Omental fat pad (tissue), 4 donors: ENCODE results near the gene IRF2BP1. TPM values are rescaled to one million over a fixed set of nuclear protein-coding genes. Genes with fewer than 3 reads are reported as not detected.

Experiments used
- ATAC-seq: fragments of 150-250 bp; one replicate; pipeline ENCODE4 v1.9.1; 2016; ENCODE audit warnings: mild to moderate bottlenecking, moderate library complexity; ENCODE audit not compliant: low FRiP score
- DNase-seq: peaks from one replicate; pipeline ENCODE4 v3.0.0-alpha.2; 2019; ENCODE audit warnings: low spot score
- total RNA-seq, 4 donors: library from RNA; depleted of rRNA; stranded (reverse); fragments of >200 nt; gene quantifications; one replicate each; pipeline ENCODE4 v1.1.0, GENCODE V29; 2016
- TF ChIP-seq, protein P1 (sequence below), 3 donors: fragments of 450-650 bp; IDR thresholded peaks; one replicate each; pipeline ENCODE4 v1.5.1; 2016 to 2017; ENCODE audit warnings: antibody characterized with exemption in 3 of 3, mild to moderate bottlenecking in 3 of 3, moderate library complexity in 2 of 3

IRF2BP1 gene
- total RNA-seq, 4 donors from 2014 or later: 10.6 to 14.2 (median 11.2) TPM

DNA sequence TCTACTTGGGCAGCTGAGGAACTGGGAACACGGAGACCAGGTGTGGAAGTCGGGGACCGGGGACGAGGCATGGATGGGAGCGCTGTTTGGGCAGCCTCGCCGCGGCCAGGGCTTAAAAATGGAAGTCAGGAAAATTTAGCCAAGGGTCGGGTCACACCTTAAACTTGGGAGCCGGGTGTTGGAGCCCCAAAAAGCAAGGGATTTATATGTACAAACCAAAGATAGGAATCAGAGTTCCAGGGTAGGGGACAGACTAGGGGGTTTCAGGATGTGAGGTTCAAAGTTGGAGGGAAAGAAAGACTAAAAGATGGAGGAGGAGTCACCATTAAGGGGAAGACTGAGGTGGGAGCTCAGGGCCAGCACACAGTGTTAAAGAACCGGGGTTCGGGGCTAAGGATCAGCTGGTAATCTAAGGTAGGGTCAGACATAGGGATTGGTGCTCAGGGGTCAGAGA lies 21.3 kb downstream of the IRF2BP1 start:
- TF ChIP-seq, protein P1, sequence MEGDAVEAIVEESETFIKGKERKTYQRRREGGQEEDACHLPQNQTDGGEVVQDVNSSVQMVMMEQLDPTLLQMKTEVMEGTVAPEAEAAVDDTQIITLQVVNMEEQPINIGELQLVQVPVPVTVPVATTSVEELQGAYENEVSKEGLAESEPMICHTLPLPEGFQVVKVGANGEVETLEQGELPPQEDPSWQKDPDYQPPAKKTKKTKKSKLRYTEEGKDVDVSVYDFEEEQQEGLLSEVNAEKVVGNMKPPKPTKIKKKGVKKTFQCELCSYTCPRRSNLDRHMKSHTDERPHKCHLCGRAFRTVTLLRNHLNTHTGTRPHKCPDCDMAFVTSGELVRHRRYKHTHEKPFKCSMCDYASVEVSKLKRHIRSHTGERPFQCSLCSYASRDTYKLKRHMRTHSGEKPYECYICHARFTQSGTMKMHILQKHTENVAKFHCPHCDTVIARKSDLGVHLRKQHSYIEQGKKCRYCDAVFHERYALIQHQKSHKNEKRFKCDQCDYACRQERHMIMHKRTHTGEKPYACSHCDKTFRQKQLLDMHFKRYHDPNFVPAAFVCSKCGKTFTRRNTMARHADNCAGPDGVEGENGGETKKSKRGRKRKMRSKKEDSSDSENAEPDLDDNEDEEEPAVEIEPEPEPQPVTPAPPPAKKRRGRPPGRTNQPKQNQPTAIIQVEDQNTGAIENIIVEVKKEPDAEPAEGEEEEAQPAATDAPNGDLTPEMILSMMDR (IDR thresholded peaks at IDR 0.05): no peak
- DNase-seq: no peak
- no peak for ATAC-seq

DNA sequence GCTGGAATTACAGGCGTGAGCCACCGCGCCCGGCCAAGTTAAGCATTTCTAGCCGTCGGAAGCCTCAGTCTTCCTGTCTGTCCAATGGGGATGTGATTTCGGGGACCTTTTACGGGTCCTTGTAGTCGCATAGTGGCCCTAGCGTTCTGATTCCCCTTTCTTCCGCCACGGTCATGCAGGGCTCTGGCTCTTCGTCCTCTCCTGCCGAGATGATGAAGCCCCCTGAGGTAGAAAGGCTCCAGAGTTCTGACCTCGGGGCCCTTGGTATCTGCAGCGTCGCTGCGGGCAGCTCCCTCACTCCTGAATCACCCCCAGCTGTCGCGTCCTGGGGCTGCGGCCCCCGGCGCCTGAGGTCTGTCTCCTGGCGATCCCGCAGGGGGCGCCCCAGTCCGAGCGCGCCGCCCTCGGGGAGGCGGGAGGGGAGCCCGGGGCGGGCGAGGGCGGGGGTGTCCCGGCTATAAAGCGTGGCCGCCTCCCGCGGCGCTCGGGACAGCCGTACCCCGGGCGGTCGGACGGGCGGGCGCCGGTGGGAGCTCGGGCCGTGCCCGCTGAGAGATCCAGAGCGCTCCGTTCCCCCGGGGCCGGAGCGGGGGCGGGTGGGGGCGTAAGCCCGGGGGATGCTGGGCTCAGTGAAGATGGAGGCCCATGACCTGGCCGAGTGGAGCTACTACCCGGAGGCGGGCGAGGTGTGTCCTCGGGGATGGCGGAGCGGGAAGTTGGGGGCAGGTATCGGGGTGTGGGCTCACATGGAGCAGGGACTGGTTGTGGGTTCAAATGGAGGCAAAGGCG lies 21.9 kb downstream of the IRF2BP1 start, which contains the start of gene FOXA3:
Gene FOXA3 (plus strand): TSS at position 487 of the 789 bp plus-strand sequence. CDS start 131 bp downstream, at position 618.
- ATAC-seq (no peak), DNase-seq (no peak)
- TF ChIP-seq, protein P1 (IDR thresholded peaks at IDR 0.05): peak in 1 of 3 donors; percentile 38

DNA sequence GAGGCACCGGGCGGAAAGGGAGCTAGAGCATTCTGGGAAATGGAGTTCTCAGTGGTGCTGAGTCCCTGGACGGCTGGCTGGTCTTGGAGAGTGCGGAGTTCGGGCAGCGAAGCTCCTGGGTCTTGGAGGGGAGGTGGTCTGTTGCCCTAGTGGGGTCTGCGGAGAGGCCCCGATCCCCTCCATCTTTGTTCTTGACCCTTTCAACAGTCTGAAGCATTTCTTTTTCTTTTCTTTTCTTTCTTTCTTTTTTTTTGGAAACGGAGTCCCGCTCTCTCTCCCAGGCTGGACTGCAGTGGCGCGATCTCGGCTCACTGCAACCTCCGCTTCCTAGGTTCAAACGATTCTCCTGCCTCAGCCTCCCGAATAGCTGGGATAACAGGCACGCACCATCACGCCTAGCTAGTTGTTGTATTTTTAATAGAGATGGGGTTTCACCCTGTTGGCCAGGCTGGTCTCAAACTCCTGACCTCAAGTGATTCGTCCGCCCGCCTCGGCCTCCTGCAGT lies 22.6 kb downstream of the IRF2BP1 start:
- DNase-seq (no peak), ATAC-seq (no peak)
- TF ChIP-seq, protein P1 (IDR thresholded peaks at IDR 0.05): no peak

DNA sequence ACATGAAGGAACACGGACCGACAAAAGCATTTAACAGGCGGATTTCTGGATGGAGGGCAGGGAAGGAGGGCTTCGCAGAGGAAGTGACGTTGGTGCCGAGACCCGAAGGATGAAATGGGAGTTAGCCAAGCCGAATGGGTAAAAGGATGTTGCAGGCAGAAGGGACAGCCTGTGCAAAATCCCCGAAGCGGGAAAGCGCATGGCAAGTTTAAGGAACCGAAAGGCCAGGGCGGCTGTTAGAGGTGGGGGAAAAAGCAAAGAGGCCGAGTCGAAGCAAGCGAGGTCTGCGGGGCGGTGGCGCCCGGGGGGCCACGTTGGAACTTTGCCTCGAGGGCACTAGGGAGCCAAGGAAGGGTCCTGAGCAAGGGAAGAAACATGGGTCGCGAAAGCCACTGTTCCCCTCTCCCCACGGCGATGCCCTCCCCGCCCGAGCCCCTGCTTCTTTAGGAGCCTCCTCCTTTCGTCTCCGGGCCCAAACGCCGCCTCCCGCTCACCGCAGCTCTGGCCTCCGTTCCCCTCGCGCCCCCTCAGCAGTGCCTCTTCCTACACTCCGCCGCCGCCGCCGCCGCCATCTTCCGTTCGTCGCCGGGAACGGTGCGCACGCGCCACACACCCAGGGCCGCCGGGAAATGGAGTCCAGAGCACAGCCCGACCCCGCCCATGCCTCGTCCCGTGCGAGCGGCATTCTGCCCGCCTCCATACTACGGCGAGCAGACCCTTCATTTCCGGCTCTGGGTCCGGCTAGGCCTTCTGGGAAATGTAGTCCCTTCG lies 23.2 kb downstream of the IRF2BP1 start, which contains the start of gene SYMPK:
Gene SYMPK (minus strand): TSS at position 584 of the 771 bp plus-strand sequence. CDS start 8,652 bp downstream, outside the sequence.
- ATAC-seq (peak; percentile 99), DNase-seq (peak; percentile 93)
- TF ChIP-seq, protein P1 (IDR thresholded peaks at IDR 0.05): no peak

DNA sequence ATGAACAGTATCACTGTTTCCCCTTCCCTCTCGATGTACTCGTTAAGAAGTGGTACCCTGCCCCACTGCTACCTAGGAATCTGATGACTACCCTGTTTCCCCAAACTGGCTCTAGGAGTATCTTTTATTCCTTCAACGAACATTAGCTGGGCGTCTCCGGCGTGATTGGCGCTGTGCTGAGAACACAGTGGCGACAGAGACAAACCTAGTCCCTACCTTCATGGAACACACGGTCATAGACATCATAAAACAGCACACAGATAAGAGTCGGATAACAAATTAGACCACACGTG lies 23.7 kb downstream of the IRF2BP1 start:
- TF ChIP-seq, protein P1 (IDR thresholded peaks at IDR 0.05): no peak
- DNase-seq (no peak), ATAC-seq (no peak)

DNA sequence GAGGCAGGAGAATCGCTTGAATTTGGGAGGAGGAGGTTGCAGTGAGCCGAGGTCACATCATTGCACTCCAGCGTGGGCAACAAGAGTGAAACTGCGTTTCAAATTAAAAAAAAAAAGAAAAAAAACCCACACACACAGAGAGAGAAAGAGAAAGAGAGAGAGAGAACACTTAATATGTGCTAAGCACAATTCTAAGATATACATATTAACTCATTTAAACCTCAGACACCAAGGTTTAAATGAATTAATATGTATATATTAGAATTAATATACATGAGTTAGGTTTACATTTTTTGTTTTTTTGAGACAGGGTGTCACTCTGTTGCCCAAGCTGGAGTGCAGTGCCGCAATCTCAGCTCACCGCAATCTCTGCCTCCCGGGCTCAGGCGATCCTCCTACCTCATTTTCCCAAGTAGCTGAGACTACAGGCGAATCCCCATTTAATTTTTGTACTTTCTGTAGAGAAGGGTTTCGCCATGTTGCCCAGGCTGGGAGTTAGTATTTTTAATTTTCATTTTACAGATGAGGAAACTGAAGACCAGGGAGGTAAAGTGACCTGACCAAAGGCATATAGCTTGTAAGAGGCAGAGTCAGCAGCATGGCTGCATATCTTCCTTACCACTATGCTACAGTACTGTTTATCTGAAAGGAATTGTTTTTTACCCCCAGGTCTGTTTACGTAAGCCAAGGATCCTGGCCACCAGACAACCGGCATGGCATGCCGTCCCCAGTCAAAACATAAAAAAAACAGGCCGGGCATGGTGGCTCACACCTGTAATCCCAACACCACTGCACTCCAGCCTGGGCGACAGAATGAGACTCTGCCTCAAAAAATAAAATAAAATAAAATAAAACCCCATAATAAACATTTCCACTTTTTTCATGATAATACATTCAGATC lies 25.3 kb downstream of the IRF2BP1 start:
- TF ChIP-seq, protein P1 (IDR thresholded peaks at IDR 0.05): no peak
- ATAC-seq (no peak), DNase-seq (no peak)
